Measurements from ENCODE around the gene RRM2.

The RRM2 gene

GRCh38 chr2:10161961-10162441, 39.5 kb downstream of the RRM2 start:
- H3K36me3 ChIP-seq (ENCODE audit: control insufficient read depth, insufficient read depth, low read length): no peaks in the 10 kb centered on the region
- no peaks in the 10 kb centered on the region for H3K4me1 ChIP-seq
- no peak overlapping the region for H3K4me2 ChIP-seq (ENCODE audit: low read length)
- no peak overlapping the region for H3K9ac ChIP-seq
- no peaks in the 10 kb centered on the region for H3K27me3 ChIP-seq (ENCODE audit: control insufficient read depth, insufficient read depth, low read length)
- no peak for TF ChIP-seq CTCF (IDR thresholded peaks at IDR 0.05)
- H3K79me2 ChIP-seq: no peaks in the 10 kb centered on the region
- H3K9me3 ChIP-seq (ENCODE audit: control insufficient read depth, low read length): no peaks in the 10 kb centered on the region
- no peak overlapping the region for H2AFZ ChIP-seq
- H3K27ac ChIP-seq: no peak overlapping the region
- H3K4me3 ChIP-seq (ENCODE audit: low read depth, low read length): no peak overlapping the region

GRCh38 chr2:10162586-10163497, 40.3 kb downstream of the RRM2 start:
- Histone ChIP-seq H3K27me3 (ENCODE audit: control insufficient read depth, insufficient read depth, low read length) (no peaks in the 10 kb centered on the region), H3K4me3 (ENCODE audit: low read depth, low read length) (no peak overlapping the region), H3K4me2 (ENCODE audit: low read length) (no peak overlapping the region), H3K4me1 (no peaks in the 10 kb centered on the region), H3K9me3 (ENCODE audit: control insufficient read depth, low read length) (no peaks in the 10 kb centered on the region), H2AFZ (no peak overlapping the region), H3K9ac (no peak overlapping the region), H3K27ac (no peak overlapping the region), H3K36me3 (ENCODE audit: control insufficient read depth, insufficient read depth, low read length) (no peaks in the 10 kb centered on the region), H3K79me2 (no peaks in the 10 kb centered on the region)
- TF ChIP-seq CTCF (IDR thresholded peaks at IDR 0.05): no peak

- Histone ChIP-seq H3K4me1 (no peaks in the 10 kb centered on the region), H3K27me3 (ENCODE audit: control insufficient read depth, insufficient read depth, low read length) (no peaks in the 10 kb centered on the region), H3K27ac (no peak overlapping the region), H3K9ac (no peak overlapping the region), H3K9me3 (ENCODE audit: control insufficient read depth, low read length) (no peaks in the 10 kb centered on the region), H2AFZ (no peak overlapping the region), H3K36me3 (ENCODE audit: control insufficient read depth, insufficient read depth, low read length) (no peaks in the 10 kb centered on the region), H3K4me3 (ENCODE audit: low read depth, low read length) (no peak overlapping the region), H3K4me2 (ENCODE audit: low read length) (no peak overlapping the region), H3K79me2 (no peaks in the 10 kb centered on the region)
- no peak for TF ChIP-seq CTCF (IDR thresholded peaks at IDR 0.05)
Observed at GRCh38 chr2:10163498-10164486, 41.3 kb downstream of the RRM2 start.

- Histone ChIP-seq H3K9ac (no peak overlapping the region), H3K79me2 (no peaks in the 10 kb centered on the region), H3K36me3 (ENCODE audit: control insufficient read depth, insufficient read depth, low read length) (no peaks in the 10 kb centered on the region), H3K4me2 (ENCODE audit: low read length) (no peak overlapping the region), H3K4me3 (ENCODE audit: low read depth, low read length) (no peak overlapping the region), H3K4me1 (no peaks in the 10 kb centered on the region), H3K9me3 (ENCODE audit: control insufficient read depth, low read length) (no peaks in the 10 kb centered on the region), H3K27me3 (ENCODE audit: control insufficient read depth, insufficient read depth, low read length) (no peaks in the 10 kb centered on the region), H2AFZ (no peak overlapping the region), H3K27ac (no peak overlapping the region)
- no peak for TF ChIP-seq CTCF (IDR thresholded peaks at IDR 0.05)
Observed at GRCh38 chr2:10164601-10165000, 42.1 kb downstream of the RRM2 start.

Data from parathyroid adenoma (tissue), 2 donors.